Lower leg skin (tissue), 3 donors: ENCODE results near the gene IL1RAPL1.

ENCODE experiments used
- POLR2A ChIP-seq, 2 donors: fragments of 450-650 bp; IDR thresholded peaks; one replicate each; pipeline ENCODE4 v1.6.1; 2016 to 2017; ENCODE audit warnings: antibody characterized with exemption in 2 of 2, mild to moderate bottlenecking in 1 of 2, moderate library complexity in 1 of 2
- TF ChIP-seq, protein P1 (sequence below), 3 donors: fragments of 450-650 bp; IDR thresholded peaks; one replicate each; pipeline ENCODE4 v1.5.1; 2016; ENCODE audit warnings: antibody characterized with exemption in 3 of 3, mild to moderate bottlenecking in 3 of 3, moderate library complexity in 2 of 3

DNA sequence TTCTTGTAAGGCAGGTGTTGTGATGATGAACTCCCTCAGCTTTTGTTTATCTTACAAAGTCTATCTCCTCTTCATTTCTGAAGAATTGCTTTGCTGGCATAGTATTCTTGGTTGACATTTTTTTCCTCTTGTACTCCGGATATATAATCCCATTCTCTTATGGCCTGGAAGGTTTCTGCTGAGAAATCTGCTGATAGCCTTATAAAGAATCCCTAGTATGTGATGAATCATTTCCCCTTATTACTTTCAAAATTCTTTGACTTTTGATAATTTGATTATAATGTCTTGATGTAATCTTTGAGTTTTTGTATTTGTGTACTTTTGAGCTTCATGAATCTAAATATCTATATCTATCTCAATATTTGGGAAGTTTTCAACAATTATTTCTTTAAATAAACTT, 972.8 kb downstream of the IL1RAPL1 start:
- TF ChIP-seq, protein P1, sequence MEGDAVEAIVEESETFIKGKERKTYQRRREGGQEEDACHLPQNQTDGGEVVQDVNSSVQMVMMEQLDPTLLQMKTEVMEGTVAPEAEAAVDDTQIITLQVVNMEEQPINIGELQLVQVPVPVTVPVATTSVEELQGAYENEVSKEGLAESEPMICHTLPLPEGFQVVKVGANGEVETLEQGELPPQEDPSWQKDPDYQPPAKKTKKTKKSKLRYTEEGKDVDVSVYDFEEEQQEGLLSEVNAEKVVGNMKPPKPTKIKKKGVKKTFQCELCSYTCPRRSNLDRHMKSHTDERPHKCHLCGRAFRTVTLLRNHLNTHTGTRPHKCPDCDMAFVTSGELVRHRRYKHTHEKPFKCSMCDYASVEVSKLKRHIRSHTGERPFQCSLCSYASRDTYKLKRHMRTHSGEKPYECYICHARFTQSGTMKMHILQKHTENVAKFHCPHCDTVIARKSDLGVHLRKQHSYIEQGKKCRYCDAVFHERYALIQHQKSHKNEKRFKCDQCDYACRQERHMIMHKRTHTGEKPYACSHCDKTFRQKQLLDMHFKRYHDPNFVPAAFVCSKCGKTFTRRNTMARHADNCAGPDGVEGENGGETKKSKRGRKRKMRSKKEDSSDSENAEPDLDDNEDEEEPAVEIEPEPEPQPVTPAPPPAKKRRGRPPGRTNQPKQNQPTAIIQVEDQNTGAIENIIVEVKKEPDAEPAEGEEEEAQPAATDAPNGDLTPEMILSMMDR (IDR thresholded peaks at IDR 0.05) = no peak
- no peak for TF ChIP-seq POLR2A (IDR thresholded peaks at IDR 0.05)
